SK-N-SH (cell line): ENCODE measurements around the gene GRHL3. TPM values are rescaled to one million over a fixed set of nuclear protein-coding genes. Genes with fewer than 3 reads are reported as not detected.

Experiments
- CTCF ChIA-PET: fragments of 300-600, 350-600 bp; formaldehyde crosslinking; extraction: SDS; loops from one replicate; lab custom pipeline; 2021; lab: Yijun Ruan, JAX
- POLR2A ChIA-PET: fragments of 350-600 bp; sonication (Branson Sonifier 250); formaldehyde crosslinking; extraction: SDS; loops from one replicate; lab custom pipeline; 2020; ENCODE audit warnings: antibody characterized with exemption, inconsistent platforms; lab: Yijun Ruan, JAX
- DNase-seq: peaks from one replicate; pipeline ENCODE4 v3.0.0; 2012
- H2AFZ ChIP-seq: fragments of 200-600 bp; sonication (generic); 2 replicates; pipeline ENCODE4 v1.8.1; 2016; ENCODE audit warnings: antibody characterized with exemption, mild to moderate bottlenecking, low read depth
- H3F3A ChIP-seq: fragments of 200-600 bp; sonication (generic); replicated peaks from 2 replicates; pipeline ENCODE3; 2016; ENCODE audit warnings: antibody characterized with exemption, mild to moderate bottlenecking; ENCODE audit not compliant: insufficient read depth
- H3K27ac ChIP-seq, 2 experiments: fragments of 200-500 bp in 1 of 2; fragments of 200-600 bp in 1 of 2; sonication (Bioruptor generic) in 1 of 2; sonication (generic), shearing (Covaris generic) in 1 of 2; 2 replicates each; pipeline versions ENCODE4 v1.5.1 to v1.6.1; 2014 to 2016; ENCODE audit warnings: low read depth in 2 of 2, inconsistent platforms in 1 of 2, low read length in 1 of 2, mild to moderate bottlenecking in 1 of 2, mixed read lengths in 1 of 2
- H3K27me3 ChIP-seq: fragments of 200-600 bp; sonication (generic), shearing (Covaris generic); 2 replicates; pipeline ENCODE4 v1.6.1; 2016; ENCODE audit warnings: mixed run types; ENCODE audit not compliant: insufficient read depth
- H3K36me3 ChIP-seq, 2 experiments: fragments of 200-500 bp in 1 of 2; fragments of 200-600 bp in 1 of 2; sonication (Bioruptor generic) in 1 of 2; sonication (generic) in 1 of 2; replicated peaks in 1 of 2; 2 replicates each; pipeline versions ENCODE3 to v1.5.1; 2014 to 2016; ENCODE audit warnings: low read length in 1 of 2, mild to moderate bottlenecking in 1 of 2; ENCODE audit not compliant: insufficient read depth in 2 of 2, control insufficient read depth in 1 of 2
- H3K4me1 ChIP-seq, 2 experiments: fragments of 200-500 bp in 1 of 2; fragments of 200-600 bp in 1 of 2; sonication (Bioruptor generic) in 1 of 2; sonication (generic), shearing (Covaris generic) in 1 of 2; 2 replicates each; pipeline versions ENCODE4 v1.5.1 to v1.6.1; 2014 to 2016; ENCODE audit warnings: low read depth in 1 of 2, low read length in 1 of 2, mixed run types in 1 of 2; ENCODE audit not compliant: insufficient read depth in 2 of 2, control insufficient read depth in 1 of 2
- H3K4me2 ChIP-seq: fragments of 200-600 bp; sonication (generic), shearing (Covaris generic); 2 replicates; pipeline ENCODE4 v1.6.1; 2017; ENCODE audit warnings: mixed run types
- H3K4me3 ChIP-seq, 2 experiments: fragments of 200-500 bp in 1 of 2; fragments of 200-600 bp in 1 of 2; sonication (Bioruptor generic) in 1 of 2; sonication (generic), shearing (Covaris generic) in 1 of 2; 2 replicates each; pipeline versions ENCODE4 v1.5.1 to v1.8.1; 2014 to 2016; ENCODE audit warnings: low read depth in 2 of 2, inconsistent platforms in 1 of 2, low read length in 1 of 2, mild to moderate bottlenecking in 1 of 2, mixed read lengths in 1 of 2, moderate library complexity in 1 of 2
- H3K79me2 ChIP-seq: fragments of 200-600 bp; sonication (generic); 2 replicates; pipeline ENCODE4 v1.8.1; 2017; ENCODE audit warnings: mild to moderate bottlenecking; ENCODE audit not compliant: insufficient read depth
- H3K9ac ChIP-seq: fragments of 200-600 bp; sonication (generic); 2 replicates; pipeline ENCODE4 v1.6.1; 2017; ENCODE audit warnings: mixed run types
- H3K9me2 ChIP-seq: fragments of 200-600 bp; sonication (generic); 2 replicates; pipeline ENCODE4 v1.6.1; 2017; ENCODE audit warnings: mixed run types
- H3K9me3 ChIP-seq: fragments of 200-600 bp; sonication (generic); 2 replicates; pipeline ENCODE4 v1.6.1; 2017; ENCODE audit warnings: mixed run types, mild to moderate bottlenecking, moderate library complexity
- H4K20me1 ChIP-seq: fragments of 200-600 bp; sonication (generic); 2 replicates; pipeline ENCODE4 v1.6.1; 2017; ENCODE audit warnings: mild to moderate bottlenecking, mixed run types; ENCODE audit not compliant: insufficient read depth
- CHD2 ChIP-seq: fragments of 150-350 bp; IDR thresholded peaks from 2 replicates; pipeline ENCODE4 v1.6.1; 2018; ENCODE audit warnings: low read length; ENCODE audit not compliant: partially characterized antibody
- EP300 ChIP-seq, 2 experiments: IDR thresholded peaks; 2 replicates each; pipeline versions ENCODE4 v1.4.0 to v1.6.1; 2012; ENCODE audit warnings: borderline replicate concordance in 1 of 2, low read depth in 1 of 2, low read length in 1 of 2
- FOSL2 ChIP-seq: IDR thresholded peaks from 2 replicates; pipeline ENCODE4 v1.4.0; 2012; ENCODE audit warnings: low read depth, mild to moderate bottlenecking, moderate library complexity, borderline replicate concordance
- FOXM1 ChIP-seq: IDR thresholded peaks from 2 replicates; pipeline ENCODE4 v1.4.0; 2012; ENCODE audit warnings: low read depth, mild to moderate bottlenecking
- GATA2 ChIP-seq: sonication (generic); formaldehyde crosslinking; IDR thresholded peaks from 2 replicates; pipeline ENCODE4 v1.5.0; 2020; ENCODE audit warnings: mild to moderate bottlenecking, missing genetic modification reagents
- IRF3 ChIP-seq: fragments of 150-350 bp; IDR thresholded peaks from 2 replicates; pipeline ENCODE4 v1.6.1; 2016; ENCODE audit warnings: mild to moderate bottlenecking, low read depth, low read length
- JUND ChIP-seq: IDR thresholded peaks from 2 replicates; pipeline ENCODE4 v1.4.0; 2012
- MAX ChIP-seq: IDR thresholded peaks from 2 replicates; pipeline ENCODE4 v1.4.0; 2012; ENCODE audit warnings: low read depth
- MEF2A ChIP-seq: IDR thresholded peaks from 2 replicates; pipeline ENCODE4 v1.4.0; 2012; ENCODE audit warnings: low read depth, borderline replicate concordance
- MXI1 ChIP-seq: IDR thresholded peaks from 2 replicates; pipeline ENCODE4 v1.6.1; 2012; ENCODE audit warnings: mild to moderate bottlenecking, low read depth, low read length, improper control_type of control experiment
- NFIC ChIP-seq: IDR thresholded peaks from 2 replicates; pipeline ENCODE4 v1.4.0; 2012; ENCODE audit warnings: borderline replicate concordance
- NRF1 ChIP-seq: IDR thresholded peaks from 2 replicates; pipeline ENCODE4 v1.6.1; 2012; ENCODE audit warnings: low read depth, mild to moderate bottlenecking, low read length
- PBX3 ChIP-seq: IDR thresholded peaks from 2 replicates; pipeline ENCODE4; 2012
- POLR2AphosphoS5 ChIP-seq: IDR thresholded peaks from 2 replicates; pipeline ENCODE4 v1.6.1; 2012; ENCODE audit warnings: low read depth, low read length
- RXRA ChIP-seq: IDR thresholded peaks from 2 replicates; pipeline ENCODE4 v1.4.0; 2012; ENCODE audit warnings: low read depth, mild to moderate bottlenecking, borderline replicate concordance
- TCF12 ChIP-seq: IDR thresholded peaks from 2 replicates; pipeline ENCODE4 v1.4.0; 2012
- USF1 ChIP-seq: IDR thresholded peaks from 2 replicates; pipeline ENCODE4 v1.4.0; 2012; ENCODE audit warnings: low read depth, borderline replicate concordance
- WGBS: methylation state at CpG from one replicate; pipeline ENCODE4 v1.1.6; 2017; ENCODE audit warnings: low lambda C conversion rate; 5-methylcytosine and 5-hydroxymethylcytosine counted together
- polyA plus RNA-seq, 3 experiments: library from polyadenylated mRNA; depleted of rRNA; stranded (reverse); fragments of >200 nt; gene quantifications; 2 replicates each; pipeline ENCODE4 v1.2.3, GENCODE V29; 2012

GRHL3 gene
- polyA plus RNA-seq, 1 of the 3 experiments (the other 2 are of a cell fraction): 0.05 TPM

GRCh38 chr1:24364975-24365678, 46.0 kb downstream of the GRHL3 start:
- CTCF ChIA-PET: interaction anchor here (0.8 to 5.1 kb wide), 4 partner anchors 26 to 215 kb away, joined by 3 to 41 read pairs (median 18); no protein-coding TSS in a partner anchor
- H3K9ac ChIP-seq: no peak overlapping the region; the same call in 1 of the 2 replicates
- POLR2A ChIA-PET: no interaction called here
- no peaks in the 10 kb centered on the region for H3K27me3 ChIP-seq
- 41% methylated on average over 11 of the region's 11 CpGs for WGBS
- H3K27ac ChIP-seq: peak overlapping the region; percentile 22 to 73; a peak in 3 of 4 replicates
- TF ChIP-seq PBX3: peak; percentile 79
- TF ChIP-seq NRF1: no peak
- TF ChIP-seq MXI1: peak; percentile 40; the same call in 1 of the 2 replicates
- TF ChIP-seq RXRA: peak; percentile 39; the same call in 1 of the 2 replicates
- TF ChIP-seq FOSL2: peak; percentile 91
- TF ChIP-seq USF1: no peak
- TF ChIP-seq MEF2A: peak; percentile 44; the same call in 1 of the 2 replicates
- TF ChIP-seq FOXM1: no peak
- TF ChIP-seq NFIC: peak; percentile 77
- TF ChIP-seq TCF12: peak; percentile 67
- TF ChIP-seq MAX: peak; percentile 54; the same call in 1 of the 2 replicates
- TF ChIP-seq CHD2: no peak
- peak; percentile 40; the same call in 1 of the 2 replicates for TF ChIP-seq GATA2 (CRISPR knock-in tag)
- peak; percentile 25 to 53; a peak in 2 of 4 replicates for TF ChIP-seq EP300 (IDR thresholded peaks at IDR 0.05; ENCODE audit: borderline replicate concordance in 1 of 2, low read depth in 1 of 2, low read length in 1 of 2)
- peak; percentile 83 for TF ChIP-seq JUND
- TF ChIP-seq IRF3: no peak
- no peak for TF ChIP-seq POLR2AphosphoS5
- H3K4me1 ChIP-seq: peaks cover 11 to 15% of the 10 kb centered on the region in 2 experiments
- H3K79me2 ChIP-seq: no peaks in the 10 kb centered on the region
- H4K20me1 ChIP-seq: no peaks in the 10 kb centered on the region
- H3K9me2 ChIP-seq: no peaks in the 10 kb centered on the region
- no peaks in the 10 kb centered on the region for H3K36me3 ChIP-seq
- H3F3A ChIP-seq: peaks cover 13% of the 10 kb centered on the region
- no peak overlapping the region for H3K4me3 ChIP-seq
- DNase-seq: peak; percentile 76
- no peak overlapping the region for H2AFZ ChIP-seq
- H3K9me3 ChIP-seq: no peaks in the 10 kb centered on the region
- H3K4me2 ChIP-seq: peak overlapping the region; percentile 39
